Thymus (tissue), 11 donors: Measurements from ENCODE around the gene RFFL. TPM values are rescaled to one million over a fixed set of nuclear protein-coding genes. Genes with fewer than 3 reads are reported as not detected.
"Not testable (repeated sequence)": the region's sequence is repeated elsewhere in the genome, so short reads cannot be mapped to it uniquely, and the experiment has no call there.

Experiments
- DNase-seq, 9 donors: peaks; one replicate each; pipeline ENCODE4 v3.0.0-alpha.2; 2013; ENCODE audit warnings: low spot score in 9 of 9, low read depth in 6 of 9, missing footprints in 1 of 9
- H3K27ac ChIP-seq, 2 donors: one replicate each; pipeline ENCODE4 v1.5.1; 2013; ENCODE audit warnings: control low read depth in 1 of 2, low read depth in 1 of 2, low read length in 1 of 2, mild to moderate bottlenecking in 1 of 2, moderate library complexity in 1 of 2
- H3K27me3 ChIP-seq, 2 donors: one replicate each; pipeline ENCODE4 v1.5.1; 2013; ENCODE audit warnings: low read length in 1 of 2; ENCODE audit not compliant: control insufficient read depth in 2 of 2, insufficient read depth in 1 of 2
- H3K36me3 ChIP-seq, 2 donors: one replicate each; pipeline ENCODE4 v1.5.1; 2013; ENCODE audit warnings: low read length in 1 of 2, mild to moderate bottlenecking in 1 of 2, moderate library complexity in 1 of 2; ENCODE audit not compliant: control insufficient read depth in 2 of 2, insufficient read depth in 2 of 2
- H3K4me1 ChIP-seq, 2 donors: one replicate each; pipeline ENCODE4 v1.5.1; 2013; ENCODE audit warnings: low read length in 2 of 2; ENCODE audit not compliant: control insufficient read depth in 2 of 2, insufficient read depth in 2 of 2
- H3K4me3 ChIP-seq, 2 donors: one replicate each; pipeline ENCODE4 v1.5.1; 2013; ENCODE audit warnings: low read length in 2 of 2, control low read depth in 1 of 2, mild to moderate bottlenecking in 1 of 2
- H3K9me3 ChIP-seq, 2 donors: one replicate each; pipeline ENCODE4 v1.5.1; 2013; ENCODE audit warnings: low read length in 1 of 2, mild to moderate bottlenecking in 1 of 2; ENCODE audit not compliant: control insufficient read depth in 2 of 2, insufficient read depth in 1 of 2
- WGBS: extraction: QIAGEN DNeasy Blood & Tissue Kit; methylation state at CpG from one replicate; pipeline ENCODE4 v1.1.7; 2013; 5-methylcytosine and 5-hydroxymethylcytosine counted together
- polyA plus RNA-seq: library from polyadenylated mRNA; stranded (reverse); fragments of 200-250 nt; gene quantifications from one replicate; pipeline ENCODE4 v1.2.3, GENCODE V29; 2013
- total RNA-seq: library from RNA; stranded (reverse); fragments of 120-200 nt; gene quantifications from one replicate; pipeline ENCODE4 v1.2.4, GENCODE V29; 2013
- donor health status: healthy.

The RFFL gene
- total and polyA plus RNA-seq, 2 donors: 16.5 to 17.6 TPM

DNA sequence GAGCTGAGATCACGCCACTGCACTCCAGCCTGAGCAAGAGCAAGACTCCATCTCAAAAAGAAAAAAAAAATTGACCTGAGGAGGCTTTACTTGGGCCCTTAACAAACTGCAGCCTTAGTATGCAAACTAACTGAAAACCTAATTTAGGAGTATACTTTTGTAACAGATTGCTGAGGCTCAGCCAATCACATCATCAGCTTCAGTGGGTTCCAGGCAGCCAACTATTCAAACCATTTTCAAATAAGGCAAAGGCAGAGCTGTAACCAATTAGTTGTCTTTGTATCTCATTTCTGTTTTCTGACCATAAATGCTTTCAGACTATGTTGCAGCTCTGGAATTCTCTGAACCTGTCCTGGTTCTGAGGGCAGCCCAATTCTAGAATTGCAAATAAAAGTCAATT is 32.2 kb upstream of the RFFL start:
- no peaks in the 10 kb centered on the region for H3K27me3 ChIP-seq
- no peaks in the 10 kb centered on the region for H3K9me3 ChIP-seq
- H3K4me3 ChIP-seq: no peak overlapping the region
- peaks cover 9 to 24% of the 10 kb centered on the region in 2 donors for H3K36me3 ChIP-seq
- no peaks in the 10 kb centered on the region for H3K4me1 ChIP-seq
- DNase-seq: no peak
- WGBS: 100% methylated on average over 1 of the region's 1 CpG
- no peak overlapping the region for H3K27ac ChIP-seq

DNA sequence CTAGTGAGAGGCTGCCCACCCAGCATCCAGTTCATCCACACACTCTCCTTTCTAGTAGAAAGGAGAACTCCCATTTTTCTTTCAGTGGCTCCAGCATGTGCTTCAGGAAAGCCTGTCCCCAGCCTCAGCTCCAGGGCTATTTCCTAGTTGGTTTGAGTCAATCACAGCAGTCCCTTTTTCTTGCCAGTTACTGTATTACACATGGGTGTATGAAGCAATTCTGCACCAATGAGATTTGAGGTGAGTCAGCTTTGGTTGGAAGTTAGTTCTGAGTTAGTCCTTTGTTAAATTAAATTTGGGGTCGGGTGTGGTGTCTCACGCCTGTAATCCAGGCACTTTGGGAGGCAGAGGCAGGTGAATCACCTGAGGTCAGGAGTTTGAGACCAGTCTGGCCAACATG is 31.4 kb upstream of the RFFL start:
- Histone ChIP-seq H3K4me1 (peaks cover 0 to under 1% of the 10 kb centered on the region in 2 donors), H3K27ac (no peak overlapping the region), H3K27me3 (no peaks in the 10 kb centered on the region), H3K9me3 (no peaks in the 10 kb centered on the region), H3K36me3 (peaks cover under 1 to 16% of the 10 kb centered on the region in 2 donors), H3K4me3 (no peak overlapping the region)
- WGBS: 94% methylated on average over 2 of the region's 2 CpGs
- no peak for DNase-seq

DNA sequence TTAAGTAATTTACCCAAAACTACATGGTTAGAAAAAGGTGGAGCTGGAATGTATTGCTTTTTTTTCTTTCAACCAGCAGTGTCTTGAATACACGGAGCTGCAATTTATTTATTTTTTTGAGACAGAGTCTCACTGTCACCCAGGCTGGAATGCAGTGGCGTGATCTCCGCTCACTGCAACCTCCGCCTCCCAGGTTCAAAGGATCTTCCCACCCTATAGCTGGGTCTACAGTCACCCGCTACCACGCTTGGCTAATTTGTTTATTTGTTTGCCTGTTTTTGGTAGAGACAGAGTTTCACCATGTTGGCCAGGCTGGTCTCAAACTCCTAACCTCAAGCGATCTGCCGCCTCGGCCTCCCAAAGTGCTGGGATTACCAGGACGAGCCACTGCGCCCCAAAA is 27.2 kb upstream of the RFFL start:
- not testable (repeated sequence) for H3K27ac ChIP-seq, H3K36me3 ChIP-seq, H3K9me3 ChIP-seq, H3K4me3 ChIP-seq, DNase-seq, H3K27me3 ChIP-seq
- peaks cover 0 to 16% of the 10 kb centered on the region in 2 donors for H3K4me1 ChIP-seq
- 98% methylated on average over 11 of the region's 11 CpGs for WGBS

DNA sequence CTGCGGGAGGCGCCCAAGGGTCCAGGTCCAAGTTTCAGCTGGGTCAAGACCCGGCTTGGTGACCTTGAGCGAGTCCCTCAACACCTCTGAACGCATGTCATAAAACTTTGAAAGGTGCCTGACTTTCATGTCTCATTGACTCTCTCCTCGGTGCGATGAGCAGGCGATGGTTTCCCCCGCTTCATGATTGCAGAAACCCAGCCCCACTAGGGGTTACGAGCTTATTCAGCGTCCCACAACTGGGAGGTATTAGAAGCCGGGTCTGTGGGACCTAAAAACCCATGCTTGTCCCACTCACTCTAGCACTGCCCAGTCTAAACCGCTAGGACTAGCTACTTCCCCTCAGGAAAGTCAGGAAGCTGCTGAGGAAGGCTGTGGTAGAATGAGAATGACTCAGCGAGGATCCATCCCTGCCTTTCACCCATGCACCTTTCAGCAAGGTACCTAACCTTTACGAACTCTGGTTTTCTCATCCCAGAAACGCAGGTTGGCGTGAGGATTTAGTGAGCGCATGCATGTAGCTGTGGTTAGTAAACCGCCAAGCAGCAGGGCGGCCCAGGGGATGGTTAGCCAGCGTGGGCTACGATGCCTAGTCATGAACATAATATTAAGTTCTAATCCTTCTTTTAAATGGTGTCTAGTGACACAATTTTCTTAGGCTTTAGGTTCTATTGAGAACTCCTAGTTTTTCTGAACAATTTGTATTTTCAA is 26.2 kb upstream of the RFFL start:
- no peaks in the 10 kb centered on the region for H3K9me3 ChIP-seq
- WGBS: 5% methylated on average over 22 of the region's 22 CpGs
- H3K36me3 ChIP-seq: no peaks in the 10 kb centered on the region
- H3K4me3 ChIP-seq: peak overlapping the region; percentile 49 to 98
- H3K27me3 ChIP-seq: no peaks in the 10 kb centered on the region
- H3K27ac ChIP-seq: peak overlapping the region; percentile 75 to 87
- peak in 3 of 9 donors; percentile 23 to 56 (median 52) for DNase-seq
- H3K4me1 ChIP-seq: peaks cover 0 to 16% of the 10 kb centered on the region in 2 donors

DNA sequence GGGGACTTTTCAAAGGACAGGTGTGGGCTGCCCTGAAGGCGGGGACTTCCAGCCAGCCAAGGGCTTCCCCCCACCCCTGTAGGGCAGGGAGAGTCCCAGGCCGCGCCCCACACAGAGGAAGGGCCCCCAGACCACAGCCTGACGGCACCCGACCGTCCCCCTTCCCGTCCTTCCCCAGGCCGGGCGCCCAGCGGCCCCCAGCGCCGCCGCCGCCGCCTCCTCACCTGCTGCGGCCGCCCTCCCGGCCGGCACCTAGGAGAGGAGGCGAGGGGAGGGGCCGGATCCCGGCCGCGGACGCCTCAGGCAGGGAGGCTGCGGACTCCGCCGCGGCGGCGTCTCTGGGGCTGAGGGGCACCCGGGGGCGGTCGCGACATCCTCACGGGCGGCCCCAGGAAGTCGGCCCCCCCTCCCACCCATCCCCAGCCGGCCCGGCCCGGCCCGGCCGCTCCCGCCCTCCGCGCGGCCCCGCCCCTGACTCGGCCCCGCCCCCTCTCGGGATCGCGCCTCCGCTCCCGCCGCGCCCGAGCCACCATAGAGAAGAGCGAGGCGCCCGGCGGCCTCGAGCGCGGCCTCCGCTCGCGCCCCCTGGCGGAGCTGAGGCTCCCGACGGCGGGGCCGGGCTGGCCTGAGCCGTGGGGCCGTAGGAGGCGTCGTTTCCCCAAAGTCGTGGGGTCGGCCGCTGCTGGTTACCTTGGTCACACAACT is 25.5 kb upstream of the RFFL start:
- WGBS: under 1% methylated on average over 80 of the region's 80 CpGs
- H3K36me3 ChIP-seq: no peaks in the 10 kb centered on the region
- peaks cover 0 to 16% of the 10 kb centered on the region in 2 donors for H3K4me1 ChIP-seq
- H3K4me3 ChIP-seq: peak overlapping the region; percentile 93 to 98
- no peaks in the 10 kb centered on the region for H3K27me3 ChIP-seq
- peak overlapping the region; percentile 75 to 90 for H3K27ac ChIP-seq
- no peaks in the 10 kb centered on the region for H3K9me3 ChIP-seq
- DNase-seq: peak; percentile 45 to 95 (median 85)

DNA sequence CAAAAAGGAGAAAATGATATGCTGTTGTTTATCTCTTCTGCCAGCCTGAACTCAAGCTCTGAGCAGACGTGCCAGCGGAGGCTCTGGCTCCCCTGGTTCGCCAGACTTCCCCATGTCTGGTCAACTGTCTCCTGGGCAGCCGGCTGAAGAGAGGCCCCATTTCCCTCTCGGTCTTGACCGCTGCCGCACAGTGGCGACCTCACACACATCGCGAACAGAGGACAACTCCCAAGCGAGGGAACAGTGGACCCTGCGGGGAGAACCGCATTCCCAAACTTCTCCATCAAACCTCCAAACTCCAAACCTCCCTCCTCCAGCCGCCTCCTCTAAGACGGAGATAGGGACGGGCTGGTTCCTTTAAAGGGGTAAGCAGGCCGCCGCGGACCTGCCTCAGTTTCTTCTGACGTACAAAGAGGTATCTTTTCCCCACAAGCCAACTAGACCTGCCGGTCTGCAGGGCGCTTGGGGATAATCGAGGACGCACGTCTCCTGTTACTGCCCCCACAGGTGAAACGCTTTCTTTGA is 24.9 kb upstream of the RFFL start:
- WGBS: under 1% methylated on average over 26 of the region's 26 CpGs
- H3K36me3 ChIP-seq: no peaks in the 10 kb centered on the region
- peak in 5 of 9 donors; percentile 16 to 55 (median 29) for DNase-seq
- H3K27ac ChIP-seq: peak overlapping the region; percentile 74 to 90
- H3K27me3 ChIP-seq: no peaks in the 10 kb centered on the region
- H3K4me1 ChIP-seq: peaks cover 0 to 16% of the 10 kb centered on the region in 2 donors
- peak overlapping the region; percentile 93 to 98 for H3K4me3 ChIP-seq
- no peaks in the 10 kb centered on the region for H3K9me3 ChIP-seq

- Histone ChIP-seq H3K27ac (peak overlapping the region; percentile 74 to 90), H3K4me1 (peaks cover 0 to 16% of the 10 kb centered on the region in 2 donors), H3K9me3 (no peaks in the 10 kb centered on the region), H3K36me3 (no peaks in the 10 kb centered on the region), H3K27me3 (no peaks in the 10 kb centered on the region), H3K4me3 (peak overlapping the region; percentile 93 to 98)
- peak in 7 of 9 donors; percentile 8 to 47 (median 18) for DNase-seq
- WGBS: 11% methylated on average over 9 of the region's 9 CpGs
These were observed 24.3 kb upstream of the RFFL start for GRCh38 chr17:35087731-35088355.

GRCh38 chr17:35086931-35087573 is 23.5 kb upstream of the RFFL start:
- no peak overlapping the region for H3K4me3 ChIP-seq
- no peaks in the 10 kb centered on the region for H3K9me3 ChIP-seq
- H3K27me3 ChIP-seq: no peaks in the 10 kb centered on the region
- WGBS: 96% methylated on average over 8 of the region's 8 CpGs
- no peaks in the 10 kb centered on the region for H3K36me3 ChIP-seq
- H3K4me1 ChIP-seq: peaks cover 0 to 18% of the 10 kb centered on the region in 2 donors
- no peak for DNase-seq
- H3K27ac ChIP-seq: no peak overlapping the region
